Astrocyte (in vitro differentiated cells and primary cell): ENCODE results near the gene USP9X.

ENCODE experiments used
- CTCF ChIP-seq: IDR thresholded peaks from 2 replicates; pipeline ENCODE4 v1.5.1; 2011; ENCODE audit warnings: low read depth, mild to moderate bottlenecking, inconsistent platforms, low read length, moderate library complexity; ENCODE audit not compliant: insufficient read depth
- EZH2 ChIP-seq: IDR thresholded peaks from 2 replicates; pipeline ENCODE4 v1.6.1; 2012; ENCODE audit warnings: mild to moderate bottlenecking, low read length, inconsistent platforms; ENCODE audit not compliant: insufficient read depth

GRCh38 chrX:41144873-41145272 lies 59.6 kb downstream of the USP9X start:
- TF ChIP-seq CTCF: no peak
- TF ChIP-seq EZH2: no peak
